ENCODE results near the gene CHST11.
A peak's percentile ranks its signal among the peaks of the same experiment; 100 is the strongest.

CHST11 gene

GRCh38 chr12:104434129-104434528, 22.6 kb upstream of the CHST11 start:
- DNase-seq: no peak

- DNase-seq: no peak
Measured at GRCh38 chr12:104435175-104435574, 21.6 kb upstream of the CHST11 start.

GRCh38 chr12:104435765-104436164, 21.0 kb upstream of the CHST11 start:
- no peak for DNase-seq

- DNase-seq: no peak
Measured at GRCh38 chr12:104436790-104437189, 20.0 kb upstream of the CHST11 start.

GRCh38 chr12:104438134-104438533, 18.6 kb upstream of the CHST11 start:
- DNase-seq: no peak

DNA sequence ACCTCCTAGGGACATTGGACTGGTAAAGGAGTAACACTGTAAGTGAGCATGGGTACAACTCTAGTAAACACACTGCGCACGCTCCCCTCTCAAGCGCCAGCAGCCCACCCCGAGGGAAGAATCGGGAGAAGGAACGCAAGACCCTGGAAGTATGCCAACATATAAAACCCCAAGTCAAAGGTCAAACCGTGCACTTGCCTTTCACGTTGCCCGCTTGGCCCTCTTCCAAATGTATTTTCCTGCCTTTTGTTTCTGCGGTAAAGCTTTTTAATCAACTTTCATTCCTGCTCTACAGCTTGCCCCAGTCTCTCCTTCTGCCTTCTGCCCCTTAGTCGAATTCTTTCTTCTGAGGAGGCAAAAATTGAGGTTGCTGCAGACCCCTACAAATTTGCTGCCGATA, 17.6 kb upstream of the CHST11 start:
- DNase-seq: no peak

DNA sequence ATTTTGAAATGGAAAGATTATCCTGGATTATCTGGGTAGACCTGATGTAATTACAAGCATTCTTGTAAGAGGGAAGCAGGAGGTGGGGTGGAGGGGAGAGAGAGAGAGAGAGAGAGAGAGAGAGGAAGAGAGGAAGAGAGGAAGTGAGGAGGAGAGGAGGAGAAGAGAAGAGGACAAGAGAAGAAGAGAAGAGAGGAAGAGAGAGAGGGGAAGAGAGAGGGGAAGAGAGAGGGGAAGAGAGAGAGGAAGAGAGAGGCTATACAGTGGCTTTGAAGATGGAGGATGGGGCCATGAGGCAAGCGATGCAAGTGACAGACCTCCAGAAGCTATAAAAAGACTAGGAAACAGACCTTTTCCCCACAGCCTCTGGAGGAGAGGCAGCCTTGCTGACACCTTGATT, 13.7 kb upstream of the CHST11 start:
- DNase-seq: no peak

DNA sequence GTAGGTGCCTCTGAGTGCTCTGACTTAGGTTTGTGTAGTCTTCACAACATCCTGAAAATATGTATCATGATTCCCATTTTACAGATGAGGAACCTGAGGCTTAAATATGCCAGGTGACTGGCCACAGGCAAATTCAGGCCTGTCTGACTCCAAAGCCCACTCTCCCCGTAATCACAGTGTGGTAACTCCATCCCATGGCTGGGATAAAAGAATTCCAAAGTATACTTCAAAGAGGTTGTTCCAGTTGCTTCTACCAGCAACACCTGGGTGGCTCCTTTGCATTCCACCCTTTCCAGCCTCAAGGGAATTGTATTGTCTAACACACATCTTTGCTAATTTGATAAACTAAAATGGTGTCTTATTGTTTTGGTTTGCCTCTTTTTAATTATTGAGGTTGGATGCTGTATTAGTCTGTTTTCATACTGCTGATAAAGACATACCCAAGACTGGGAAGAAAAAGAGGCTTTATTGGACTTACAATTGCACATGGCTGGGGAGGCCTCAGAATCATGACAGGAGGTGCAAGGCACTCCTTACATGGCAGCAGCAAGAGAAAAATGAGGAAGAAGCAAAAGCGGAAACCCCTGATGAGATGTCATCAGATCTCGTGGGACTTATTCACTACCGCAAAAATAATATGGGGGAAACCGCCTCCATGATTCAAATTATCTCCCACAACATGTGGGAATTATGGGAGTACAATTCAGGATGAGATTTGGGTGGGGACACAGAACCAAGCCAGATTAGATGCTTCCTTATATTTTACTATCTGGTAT, 9.9 kb upstream of the CHST11 start:
- no peak for DNase-seq

GRCh38 chr12:104448031-104448430, 8.7 kb upstream of the CHST11 start:
- no peak for DNase-seq

DNA sequence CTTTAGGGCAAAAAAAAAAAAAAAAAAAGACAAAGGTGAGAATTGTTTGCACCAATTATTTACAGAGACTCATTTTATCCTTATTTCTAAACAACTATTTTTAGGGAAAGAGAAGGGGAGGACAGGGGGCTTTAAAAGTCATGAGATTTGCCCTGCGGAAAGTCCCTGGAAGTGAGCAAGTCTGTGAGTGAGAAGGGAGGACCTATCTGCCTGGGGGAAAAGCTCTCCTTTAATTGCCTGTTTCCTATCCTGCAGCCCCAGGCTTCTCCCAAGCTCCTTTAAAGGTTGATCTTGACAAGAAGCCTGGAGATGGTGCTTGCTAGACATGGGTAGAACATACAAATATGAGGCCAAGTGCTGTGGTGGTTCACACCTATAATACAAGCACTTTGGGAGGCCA, 8.3 kb upstream of the CHST11 start:
- DNase-seq: no peak

GRCh38 chr12:104450700-104451099, 6.0 kb upstream of the CHST11 start:
- no peak for DNase-seq

- no peak for DNase-seq
Measured at GRCh38 chr12:104452087-104452486, 4.7 kb upstream of the CHST11 start.

- DNase-seq: no peak
Measured at GRCh38 chr12:104453133-104453532, 3.6 kb upstream of the CHST11 start.

DNA sequence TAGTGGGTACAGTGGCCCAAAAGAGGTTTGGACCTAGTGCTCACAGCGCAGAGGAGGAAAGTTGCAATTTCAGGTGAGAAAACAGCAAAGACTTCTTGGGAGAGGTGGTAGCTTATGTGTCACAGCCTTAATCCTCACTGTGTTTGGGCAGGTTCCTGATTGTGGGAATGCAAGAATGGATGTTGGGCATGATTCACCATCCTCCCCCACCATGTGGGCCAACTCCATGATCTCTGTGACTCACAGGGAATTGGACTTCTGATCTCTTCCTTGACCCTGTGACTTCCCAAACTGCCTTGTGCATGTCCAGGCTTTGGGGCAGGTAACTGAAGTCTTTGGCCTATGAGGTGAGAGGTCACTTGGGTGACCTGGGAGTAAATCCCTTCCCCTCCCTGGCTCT, 1.8 kb upstream of the CHST11 start:
- no peak for DNase-seq

- no peak for DNase-seq
Measured at GRCh38 chr12:104455578-104456416, 951 bp upstream of the CHST11 start.

- DNase-seq: peak; percentile 87
Measured at GRCh38 chr12:104456950-104457745, 400 bp downstream of the CHST11 start.

GRCh38 chr12:104457746-104458693, 1.3 kb downstream of the CHST11 start:
- peak; percentile 65 for DNase-seq

DNA sequence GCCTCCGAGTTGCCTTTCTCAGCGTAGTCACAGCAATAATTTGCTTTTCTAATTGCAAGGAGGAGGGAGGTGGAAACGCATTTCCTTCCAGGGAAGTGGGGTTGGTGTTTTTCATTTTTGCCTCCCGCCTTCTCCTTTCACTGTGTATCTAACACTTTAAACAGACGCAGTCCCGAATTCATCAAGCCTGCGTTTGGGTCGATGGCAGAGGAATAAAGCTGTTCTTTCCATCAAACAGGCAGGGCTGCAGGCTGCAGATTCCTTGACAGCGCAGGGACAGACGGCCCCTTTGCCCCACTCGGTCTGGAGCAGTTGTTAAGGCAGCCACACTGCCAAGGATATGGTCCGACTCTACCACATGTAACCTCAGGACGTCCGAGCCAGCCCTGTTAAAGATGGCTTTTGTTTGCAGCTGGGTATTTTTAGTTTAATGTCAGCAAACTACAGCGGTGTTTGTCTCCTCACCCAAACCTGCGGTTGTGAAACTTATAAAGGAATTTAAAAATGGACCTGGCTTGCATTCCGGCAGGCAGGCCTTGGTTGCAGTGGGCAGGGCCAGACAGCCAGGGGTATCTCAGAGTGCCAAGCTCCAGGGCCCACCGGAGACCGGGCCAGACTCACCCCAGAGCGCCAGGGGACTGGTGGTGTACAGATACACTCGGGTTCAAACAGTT, 2.1 kb downstream of the CHST11 start:
- DNase-seq: peak; percentile 70

GRCh38 chr12:104459368-104459909, 2.7 kb downstream of the CHST11 start:
- DNase-seq: no peak

DNA sequence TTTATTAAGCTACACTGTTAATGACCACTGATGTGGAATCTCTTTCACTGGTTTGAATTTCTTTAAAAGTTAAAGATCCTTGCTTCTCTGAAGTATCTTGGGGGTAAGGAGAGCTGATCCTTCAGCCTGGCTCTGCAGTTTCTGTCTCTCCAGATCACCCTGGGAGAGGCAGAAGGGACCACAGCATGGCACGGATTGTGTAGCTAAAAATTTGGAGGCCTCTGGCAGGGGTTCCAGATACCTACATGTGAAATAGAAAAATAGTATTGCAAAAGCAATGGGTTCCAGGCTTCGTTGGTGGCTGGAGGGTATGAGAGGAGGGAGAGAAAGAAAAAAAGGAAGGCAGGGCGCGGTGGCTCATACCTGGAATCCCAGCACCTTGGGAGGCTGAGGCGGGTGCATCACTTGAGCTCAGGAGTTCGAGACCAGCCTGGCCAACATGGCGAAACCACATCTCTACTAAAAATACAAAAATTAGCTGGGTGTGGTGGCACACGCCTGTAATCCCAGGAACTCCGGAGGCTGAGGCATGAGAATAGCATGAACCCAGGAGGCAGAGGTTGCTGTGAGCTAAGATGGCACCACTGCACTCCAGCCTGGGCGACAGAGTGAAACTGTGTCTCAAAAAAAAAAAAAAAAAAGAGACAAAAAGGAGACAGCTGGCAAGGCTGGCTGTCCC, 3.4 kb downstream of the CHST11 start:
- no peak for DNase-seq
